22Rv1 (cell line): ENCODE measurements around the gene BPIFB3.

ENCODE experiments used
- CTCF ChIP-seq: fragments of 450-650 bp; IDR thresholded peaks from 2 replicates; pipeline ENCODE4 v1.5.1; 2017; ENCODE audit warnings: mild to moderate bottlenecking
- ZFX ChIP-seq: fragments of 450-650 bp; IDR thresholded peaks from 2 replicates; pipeline ENCODE4 v1.6.1; 2017; ENCODE audit warnings: antibody characterized with exemption, borderline replicate concordance

GRCh38 chr20:33074675-33075074 is 21.0 kb downstream of the BPIFB3 start:
- TF ChIP-seq CTCF (no peak), ZFX (no peak)
